ENCODE data around the gene NISCH. TPM values are rescaled to one million over a fixed set of nuclear protein-coding genes. Genes with fewer than 3 reads are reported as not detected.

Gene NISCH
- total RNA-seq, 3 donors from 2014 or later (not counting 1 experiment from before 2014, with no cell fraction given) = 162 to 191 (median 175) TPM

DNA sequence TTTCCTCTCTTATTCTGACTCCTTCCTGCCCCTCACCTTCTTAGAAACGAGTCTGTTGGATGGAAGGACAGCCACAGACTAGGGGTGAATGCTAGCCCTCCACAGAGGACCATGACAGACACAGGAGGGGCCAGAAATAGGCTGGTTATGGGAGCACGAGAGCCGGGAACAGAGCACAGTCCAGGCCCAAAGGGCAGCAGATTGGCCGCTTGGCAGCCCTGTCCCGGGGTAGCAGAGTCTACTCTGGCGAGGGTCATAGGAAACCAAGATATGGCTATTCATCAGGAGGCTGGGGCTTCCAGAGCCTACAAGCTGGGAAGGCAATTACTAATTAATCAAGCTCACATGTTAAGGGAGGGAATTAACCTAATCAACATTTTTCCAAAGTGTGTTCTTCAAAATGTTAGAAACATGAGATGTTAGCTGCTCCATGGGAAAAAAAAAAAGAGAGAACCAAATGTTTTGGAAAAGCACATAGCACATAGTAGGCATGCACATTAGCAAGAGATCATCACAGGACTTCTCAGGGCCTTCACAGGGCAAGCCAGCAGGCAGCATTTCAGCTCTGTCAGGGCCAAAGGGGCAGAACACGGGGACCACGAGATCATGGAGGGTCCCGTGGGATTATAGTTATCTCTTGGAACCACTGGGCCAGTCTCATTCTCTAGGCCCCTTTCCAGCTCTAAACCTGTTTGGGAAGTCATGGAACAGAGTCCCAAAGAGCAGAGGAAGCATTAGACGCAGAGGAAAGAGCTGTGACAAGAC, 23.8 kb upstream of the NISCH start:
- TF ChIP-seq, protein P1, sequence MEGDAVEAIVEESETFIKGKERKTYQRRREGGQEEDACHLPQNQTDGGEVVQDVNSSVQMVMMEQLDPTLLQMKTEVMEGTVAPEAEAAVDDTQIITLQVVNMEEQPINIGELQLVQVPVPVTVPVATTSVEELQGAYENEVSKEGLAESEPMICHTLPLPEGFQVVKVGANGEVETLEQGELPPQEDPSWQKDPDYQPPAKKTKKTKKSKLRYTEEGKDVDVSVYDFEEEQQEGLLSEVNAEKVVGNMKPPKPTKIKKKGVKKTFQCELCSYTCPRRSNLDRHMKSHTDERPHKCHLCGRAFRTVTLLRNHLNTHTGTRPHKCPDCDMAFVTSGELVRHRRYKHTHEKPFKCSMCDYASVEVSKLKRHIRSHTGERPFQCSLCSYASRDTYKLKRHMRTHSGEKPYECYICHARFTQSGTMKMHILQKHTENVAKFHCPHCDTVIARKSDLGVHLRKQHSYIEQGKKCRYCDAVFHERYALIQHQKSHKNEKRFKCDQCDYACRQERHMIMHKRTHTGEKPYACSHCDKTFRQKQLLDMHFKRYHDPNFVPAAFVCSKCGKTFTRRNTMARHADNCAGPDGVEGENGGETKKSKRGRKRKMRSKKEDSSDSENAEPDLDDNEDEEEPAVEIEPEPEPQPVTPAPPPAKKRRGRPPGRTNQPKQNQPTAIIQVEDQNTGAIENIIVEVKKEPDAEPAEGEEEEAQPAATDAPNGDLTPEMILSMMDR (IDR thresholded peaks at IDR 0.05) = no peak
- Histone ChIP-seq H3K27ac (ENCODE audit: low read length) (no peak overlapping the region), H3K4me3 (ENCODE audit: low read length) (no peak overlapping the region), H3K36me3 (ENCODE audit: control insufficient read depth, insufficient read depth, low read length) (no peaks in the 10 kb centered on the region), H3K9me3 (ENCODE audit: control insufficient read depth, insufficient read depth, low read length) (no peaks in the 10 kb centered on the region), H3K4me1 (ENCODE audit: control insufficient read depth, insufficient read depth, low read length) (no peaks in the 10 kb centered on the region), H3K27me3 (ENCODE audit: control insufficient read depth, insufficient read depth, low read length) (no peaks in the 10 kb centered on the region)
- 79% methylated on average over 10 of the region's 10 CpGs for WGBS (ENCODE audit: insufficient coverage)
- Mint-ChIP-seq H3K9me3 (no peaks in the 10 kb centered on the region), H3K4me1 (no peaks in the 10 kb centered on the region), H3K4me3 (no peak overlapping the region), H3K36me3 (no peaks in the 10 kb centered on the region), H3K27ac (no peak overlapping the region), H3K27me3 (ENCODE audit: low read depth in 2 of 2) (peaks cover 0 to 6% of the 10 kb centered on the region in 2 donors)
- intact Hi-C loops (cut with micrococcal nuclease) = no loop called here
- ATAC-seq = no peak
- DNase-seq = no peak

DNA sequence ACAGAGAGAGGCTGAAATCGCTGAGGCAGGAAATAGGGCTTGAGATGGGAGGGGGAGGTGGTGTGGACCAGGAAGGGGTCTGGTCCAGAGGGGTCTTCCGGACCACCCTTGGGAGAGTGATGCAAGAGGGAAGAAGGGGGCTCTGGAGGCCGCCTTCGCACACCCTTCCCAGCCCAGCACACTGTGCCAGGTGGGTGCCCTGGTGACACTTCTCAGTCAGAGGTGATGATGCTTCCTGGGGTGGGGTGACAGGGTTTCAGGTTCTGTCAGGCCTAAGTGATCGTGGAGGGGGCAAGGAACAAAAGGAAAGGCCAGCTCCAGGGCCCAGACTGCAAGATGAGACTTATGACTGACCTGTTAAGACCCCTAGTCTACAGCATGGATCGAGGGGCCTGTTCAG, 23.2 kb upstream of the NISCH start:
- Histone ChIP-seq H3K4me3 (ENCODE audit: low read length) (no peak overlapping the region), H3K9me3 (ENCODE audit: control insufficient read depth, insufficient read depth, low read length) (no peaks in the 10 kb centered on the region), H3K27ac (ENCODE audit: low read length) (no peak overlapping the region), H3K27me3 (ENCODE audit: control insufficient read depth, insufficient read depth, low read length) (no peaks in the 10 kb centered on the region), H3K4me1 (ENCODE audit: control insufficient read depth, insufficient read depth, low read length) (no peaks in the 10 kb centered on the region), H3K36me3 (ENCODE audit: control insufficient read depth, insufficient read depth, low read length) (no peaks in the 10 kb centered on the region)
- Mint-ChIP-seq H3K36me3 (no peaks in the 10 kb centered on the region), H3K27ac (no peak overlapping the region), H3K9me3 (no peaks in the 10 kb centered on the region), H3K4me1 (no peaks in the 10 kb centered on the region), H3K4me3 (no peak overlapping the region), H3K27me3 (ENCODE audit: low read depth in 2 of 2) (peaks cover 0 to 6% of the 10 kb centered on the region in 2 donors)
- TF ChIP-seq, protein P1 (IDR thresholded peaks at IDR 0.05) = no peak
- intact Hi-C loops (cut with micrococcal nuclease) = no loop called here
- DNase-seq (no peak), ATAC-seq (no peak)
- WGBS (ENCODE audit: insufficient coverage) = 84% methylated on average over 6 of the region's 6 CpGs

DNA sequence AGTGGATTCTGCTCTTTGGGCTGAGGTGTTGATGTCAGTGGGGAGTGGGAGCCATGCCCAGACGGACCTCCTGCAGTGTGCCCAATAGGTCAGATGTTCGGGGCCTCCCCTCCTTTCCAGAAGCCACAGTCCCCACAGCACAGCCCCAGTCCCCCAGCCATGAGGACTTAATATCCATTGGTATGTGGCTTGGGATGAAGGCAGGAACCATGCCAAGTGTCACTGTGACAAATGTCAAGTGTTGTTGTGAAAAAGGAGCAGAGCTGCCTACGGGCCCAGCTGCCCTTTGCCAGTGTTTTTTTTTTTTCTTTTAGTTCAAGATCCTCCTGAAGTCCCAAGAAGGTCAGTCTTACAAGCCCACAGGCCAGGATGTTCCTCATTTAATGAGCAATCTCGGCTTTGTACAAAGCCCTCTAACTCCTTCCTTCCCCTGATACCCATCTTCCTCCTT, 22.7 kb upstream of the NISCH start:
- Histone ChIP-seq H3K27me3 (ENCODE audit: control insufficient read depth, insufficient read depth, low read length) (no peaks in the 10 kb centered on the region), H3K9me3 (ENCODE audit: control insufficient read depth, insufficient read depth, low read length) (no peaks in the 10 kb centered on the region), H3K36me3 (ENCODE audit: control insufficient read depth, insufficient read depth, low read length) (no peaks in the 10 kb centered on the region), H3K4me1 (ENCODE audit: control insufficient read depth, insufficient read depth, low read length) (no peaks in the 10 kb centered on the region), H3K4me3 (ENCODE audit: low read length) (no peak overlapping the region), H3K27ac (ENCODE audit: low read length) (no peak overlapping the region)
- intact Hi-C loops (cut with micrococcal nuclease) = no loop called here
- Mint-ChIP-seq H3K36me3 (no peaks in the 10 kb centered on the region), H3K4me3 (no peak overlapping the region), H3K27ac (no peak overlapping the region), H3K27me3 (ENCODE audit: low read depth in 2 of 2) (peaks cover 0 to 6% of the 10 kb centered on the region in 2 donors), H3K9me3 (no peaks in the 10 kb centered on the region), H3K4me1 (no peaks in the 10 kb centered on the region)
- TF ChIP-seq, protein P1 (IDR thresholded peaks at IDR 0.05) = no peak
- DNase-seq (no peak), ATAC-seq (no peak)
- 28% methylated on average over 2 of the region's 4 CpGs for WGBS (ENCODE audit: insufficient coverage)

Data from natural killer cell (primary cell).